GM18526 (cell line): ENCODE measurements around the gene EEF1AKMT2.

Experiments used
- POLR2A ChIP-seq: IDR thresholded peaks from 3 replicates; pipeline ENCODE4 v1.6.1; 2011; ENCODE audit not compliant: insufficient read length; ENCODE audit errors: extremely low read depth

The EEF1AKMT2 gene

DNA sequence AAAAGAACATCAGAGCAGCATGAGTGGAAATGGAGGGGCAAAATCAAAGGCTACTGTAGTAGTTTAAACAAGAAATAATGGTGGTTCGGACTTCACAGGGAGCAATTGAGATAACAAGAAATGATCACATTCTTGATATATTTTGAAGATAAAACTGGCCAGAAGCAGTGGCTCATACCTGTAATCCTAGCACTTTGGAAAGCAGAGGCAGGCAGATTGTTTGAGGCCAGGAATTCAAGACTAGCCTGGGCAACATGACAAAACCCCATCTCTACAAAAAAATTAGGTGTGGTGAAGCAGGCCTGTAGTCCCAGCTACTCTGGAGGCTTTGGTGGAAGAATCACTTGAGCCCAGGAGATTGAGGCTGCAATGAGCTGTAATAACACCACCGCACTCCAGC is 22.9 kb downstream of the EEF1AKMT2 start:
- TF ChIP-seq POLR2A: no peak

DNA sequence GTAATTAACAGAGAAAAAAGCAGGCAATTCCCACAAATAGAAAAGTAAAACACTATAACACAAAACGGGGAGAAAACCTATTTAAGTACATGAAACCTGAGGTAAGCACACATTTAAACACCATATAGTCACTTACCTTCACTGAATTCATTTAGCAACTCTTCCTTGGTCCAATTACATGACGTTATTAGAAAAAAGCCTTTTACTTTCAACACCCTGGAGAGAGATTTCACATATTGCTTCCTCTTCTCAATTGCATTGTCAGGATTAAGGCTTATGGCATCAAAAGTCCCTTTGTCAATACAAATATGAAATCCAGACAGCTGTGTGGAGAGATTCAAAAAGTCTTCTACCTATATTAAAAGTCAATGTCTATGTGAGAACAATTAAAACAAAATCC is 26.4 kb downstream of the EEF1AKMT2 start:
- TF ChIP-seq POLR2A: no peak

DNA sequence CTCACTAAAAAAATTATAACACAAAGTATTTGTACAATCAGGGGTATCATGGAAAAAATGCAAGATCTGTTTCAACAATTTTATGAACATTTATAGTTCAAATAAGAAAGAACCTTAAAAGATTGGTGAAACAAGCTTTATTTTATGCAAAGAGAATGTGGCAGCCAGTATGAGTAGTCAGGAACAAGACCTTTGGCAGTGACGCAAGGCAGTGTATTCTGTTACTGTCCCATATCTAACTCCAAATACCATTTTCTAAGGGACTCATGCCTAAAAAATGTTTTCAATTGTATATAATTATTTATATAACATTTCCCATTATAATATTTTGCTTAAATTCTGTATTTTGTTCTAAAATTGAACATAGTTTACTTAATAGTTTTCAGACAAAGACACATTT is 28.4 kb downstream of the EEF1AKMT2 start:
- TF ChIP-seq POLR2A: no peak

DNA sequence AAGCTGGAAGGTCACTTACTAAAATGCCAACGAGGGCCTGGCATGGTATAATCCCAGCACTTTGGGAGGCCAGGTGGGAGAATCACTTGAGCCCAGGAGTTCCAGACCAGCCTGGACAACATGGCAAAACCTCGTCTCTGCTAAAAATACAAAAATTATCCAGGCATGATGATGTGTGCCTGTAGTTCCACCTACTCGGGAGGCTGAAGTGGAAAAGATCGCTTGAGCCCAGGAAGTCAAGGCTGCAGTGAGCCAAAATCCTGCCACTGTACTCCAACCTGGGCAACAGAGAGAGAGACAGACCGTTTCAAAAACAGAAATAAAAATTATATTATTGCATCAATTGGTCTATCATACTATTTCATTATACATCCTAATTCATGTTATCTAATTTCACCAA is 29.4 kb downstream of the EEF1AKMT2 start:
- no peak for TF ChIP-seq POLR2A

- TF ChIP-seq POLR2A: no peak
These were observed 35.4 kb downstream of the EEF1AKMT2 start for GRCh38 chr10:124756156-124756903.

DNA sequence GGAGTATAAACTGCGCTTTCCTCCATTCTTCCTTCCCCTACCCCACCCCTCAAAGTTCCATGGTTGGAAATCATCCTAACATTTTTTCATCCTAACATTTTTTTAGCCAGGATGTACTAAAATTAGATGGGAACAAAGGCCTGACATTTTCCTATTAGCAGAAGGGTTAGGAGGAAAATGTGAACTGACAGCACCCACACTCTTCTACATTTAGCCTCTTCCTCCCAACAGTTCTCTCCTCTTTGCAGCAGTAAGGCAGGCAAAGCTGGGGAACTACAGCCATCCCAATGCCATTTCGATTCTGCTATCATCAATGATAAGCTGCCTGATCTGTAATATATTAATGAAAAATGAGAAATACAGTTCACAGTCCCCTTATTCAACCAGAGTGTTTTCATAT is 36.1 kb downstream of the EEF1AKMT2 start:
- no peak for TF ChIP-seq POLR2A

GRCh38 chr10:124754227-124754626 is 37.5 kb downstream of the EEF1AKMT2 start:
- TF ChIP-seq POLR2A: no peak

DNA sequence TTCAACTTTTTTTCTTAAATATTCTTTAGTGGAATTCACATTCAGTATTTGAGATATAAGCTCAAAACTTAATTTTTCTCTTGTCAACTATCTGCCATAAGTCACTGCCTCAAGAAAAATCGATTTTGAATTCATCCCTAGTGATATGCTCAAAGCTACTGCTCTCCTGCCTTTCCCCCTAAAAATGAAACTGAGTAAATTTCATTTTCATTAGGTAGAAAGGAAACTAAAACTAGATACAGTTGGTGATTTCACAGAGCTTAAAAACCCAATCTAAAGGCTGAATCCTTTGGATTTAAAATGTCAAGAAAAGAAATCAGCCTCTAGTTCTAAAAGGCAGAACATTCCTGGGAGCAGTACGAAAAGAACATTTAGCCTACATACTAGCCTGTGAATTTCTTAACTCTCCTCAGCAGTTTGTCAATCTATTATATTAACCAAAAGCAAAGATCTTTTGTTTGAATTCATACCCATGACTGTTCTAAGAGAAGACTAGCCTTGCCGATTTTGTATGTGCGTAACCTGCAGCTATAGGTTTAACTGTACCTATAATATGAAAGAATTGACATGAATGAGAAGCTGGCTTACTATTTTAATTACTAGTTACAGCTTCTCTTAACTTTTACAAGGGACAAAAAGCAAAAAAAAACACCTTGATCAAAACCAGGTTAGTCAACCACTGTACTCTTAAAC is 42.6 kb downstream of the EEF1AKMT2 start:
- no peak for TF ChIP-seq POLR2A

DNA sequence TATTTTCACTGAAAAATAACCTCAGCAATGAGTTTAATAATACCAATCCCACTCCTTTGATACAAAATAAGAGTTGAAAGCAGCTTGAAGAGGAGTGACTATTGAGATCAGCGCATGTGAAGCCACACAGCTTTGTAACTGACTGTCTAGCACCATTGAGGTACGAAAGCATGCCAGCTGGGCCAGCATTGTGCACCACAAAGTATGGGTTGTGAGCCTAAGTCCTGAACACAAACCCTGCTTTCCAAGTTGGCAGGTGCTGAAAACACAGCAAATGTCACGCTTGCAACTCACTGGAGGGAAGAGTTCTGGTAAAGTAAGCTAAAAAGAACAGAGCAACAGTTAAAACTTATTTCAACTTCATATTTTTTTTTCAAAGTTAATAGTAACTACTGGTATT is 43.5 kb downstream of the EEF1AKMT2 start:
- no peak for TF ChIP-seq POLR2A

DNA sequence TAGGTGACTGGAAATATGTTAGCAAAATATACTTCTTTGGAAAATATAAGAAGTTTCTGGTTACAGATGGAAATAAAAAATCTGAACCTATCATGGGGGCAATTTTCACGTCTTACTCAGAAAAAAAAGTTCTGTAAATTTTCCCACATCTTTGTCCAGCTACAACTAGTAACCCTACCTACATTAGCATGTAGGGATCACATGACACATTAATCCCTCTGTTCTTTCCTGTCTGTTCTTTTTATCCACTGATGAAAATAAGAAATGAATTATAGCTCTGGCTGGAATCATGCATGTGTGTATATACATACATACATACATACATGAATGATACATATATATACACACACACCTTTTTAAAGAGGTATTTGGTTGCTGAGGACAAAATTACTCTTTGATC is 43.9 kb downstream of the EEF1AKMT2 start:
- TF ChIP-seq POLR2A: no peak

DNA sequence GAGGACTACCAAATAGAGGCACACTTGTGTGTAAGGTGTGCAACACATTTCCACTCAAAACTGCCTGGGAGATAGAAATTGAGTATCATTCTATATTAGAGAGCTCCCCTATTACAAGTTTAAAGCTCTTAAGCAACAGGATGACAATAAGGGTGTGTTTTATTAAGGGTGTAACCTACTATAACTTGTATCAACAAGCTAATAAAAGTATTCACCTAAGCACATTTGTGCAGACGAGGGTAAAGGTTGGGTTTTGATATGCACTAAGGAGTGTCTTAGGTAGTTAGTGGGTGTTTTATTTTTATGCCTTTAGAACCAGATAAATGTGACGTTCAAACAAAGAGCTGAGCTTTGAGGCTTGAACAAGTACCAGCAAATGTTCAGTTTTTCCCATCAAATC is 44.7 kb downstream of the EEF1AKMT2 start:
- no peak for TF ChIP-seq POLR2A

DNA sequence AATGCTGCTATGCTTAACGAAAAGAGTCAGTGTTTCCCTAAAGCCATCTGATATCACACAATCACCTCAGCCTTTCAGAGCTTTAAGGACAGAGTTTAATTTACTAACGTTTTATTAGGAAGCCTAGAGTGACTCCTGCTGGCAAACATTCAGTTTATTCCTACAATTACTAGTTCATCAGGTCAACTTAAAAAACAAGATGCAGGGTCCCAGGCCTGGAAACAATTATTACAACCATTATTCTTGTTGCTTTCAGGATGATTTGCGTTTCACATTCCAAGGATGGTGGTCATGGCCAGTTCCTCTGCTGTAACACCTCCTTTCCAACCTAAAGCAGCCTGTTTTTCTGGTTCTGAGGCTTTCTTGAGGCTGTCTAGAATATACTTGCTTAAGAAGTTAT is 46.0 kb downstream of the EEF1AKMT2 start:
- TF ChIP-seq POLR2A: no peak

GRCh38 chr10:124745252-124745651 is 46.4 kb downstream of the EEF1AKMT2 start:
- TF ChIP-seq POLR2A: no peak

GRCh38 chr10:124744102-124745050 is 47.3 kb downstream of the EEF1AKMT2 start, which contains the start of gene FAM53B:
Gene FAM53B (minus strand): TSS chr10:124744378. CDS start chr10:124706713, 37,665 bp downstream.
- peak; percentile 45 for TF ChIP-seq POLR2A
